Glutamatergic neuron (in vitro differentiated cells): ENCODE measurements around the gene PSTPIP2. TPM values are rescaled to one million over a fixed set of nuclear protein-coding genes. Genes with fewer than 3 reads are reported as not detected.
A peak's percentile ranks its signal among the peaks of the same experiment; 100 is the strongest.
"Not testable (repeated sequence)": the region's sequence is repeated elsewhere in the genome, so short reads cannot be mapped to it uniquely, and the experiment has no call there.

Experiments used
- DNase-seq: peaks from one replicate; pipeline ENCODE4 v3.0.0; 2022
- H3K27ac Mint-ChIP-seq: one replicate; pipeline ENCODE4 v1.8.0; 2020; ENCODE audit warnings: mild to moderate bottlenecking, mixed read lengths, inconsistent platforms; ENCODE audit not compliant: unreplicated experiment
- H3K27me3 Mint-ChIP-seq: one replicate; pipeline ENCODE4 v1.8.0; 2020; ENCODE audit warnings: mild to moderate bottlenecking, moderate library complexity, mixed read lengths, inconsistent platforms; ENCODE audit not compliant: unreplicated experiment
- H3K36me3 Mint-ChIP-seq: one replicate; pipeline ENCODE4 v1.8.0; 2020; ENCODE audit warnings: mild to moderate bottlenecking, mixed read lengths, inconsistent platforms; ENCODE audit not compliant: unreplicated experiment
- H3K4me1 Mint-ChIP-seq: one replicate; pipeline ENCODE4 v1.8.0; 2020; ENCODE audit warnings: mild to moderate bottlenecking, low read depth, mixed read lengths, inconsistent platforms; ENCODE audit not compliant: unreplicated experiment
- H3K4me3 Mint-ChIP-seq: one replicate; pipeline ENCODE4 v1.8.0; 2020; ENCODE audit warnings: mild to moderate bottlenecking, mixed read lengths, inconsistent platforms; ENCODE audit not compliant: unreplicated experiment
- H3K9me3 Mint-ChIP-seq: one replicate; pipeline ENCODE4 v1.8.0; 2020; ENCODE audit warnings: mild to moderate bottlenecking, moderate library complexity, mixed read lengths, inconsistent platforms; ENCODE audit not compliant: unreplicated experiment
- total RNA-seq: library from RNA; stranded (reverse); fragmentation: NEBNext Ultra II Directional; extraction: Animal tissue kit (Norgen Biotek cat#: 25700); gene quantifications from one replicate; pipeline ENCODE4 v1.2.1, GENCODE V29; 2021; ENCODE audit not compliant: unreplicated experiment
- TF ChIP-seq, protein P1 (sequence below): fragments of 200-600 bp; sonication (generic); IDR thresholded peaks from one replicate; pipeline ENCODE4 v1.5.0; 2021; ENCODE audit not compliant: partially characterized antibody, unreplicated experiment

Gene PSTPIP2
- total RNA-seq, 1 donor from 2014 or later, result 0.20 TPM

DNA sequence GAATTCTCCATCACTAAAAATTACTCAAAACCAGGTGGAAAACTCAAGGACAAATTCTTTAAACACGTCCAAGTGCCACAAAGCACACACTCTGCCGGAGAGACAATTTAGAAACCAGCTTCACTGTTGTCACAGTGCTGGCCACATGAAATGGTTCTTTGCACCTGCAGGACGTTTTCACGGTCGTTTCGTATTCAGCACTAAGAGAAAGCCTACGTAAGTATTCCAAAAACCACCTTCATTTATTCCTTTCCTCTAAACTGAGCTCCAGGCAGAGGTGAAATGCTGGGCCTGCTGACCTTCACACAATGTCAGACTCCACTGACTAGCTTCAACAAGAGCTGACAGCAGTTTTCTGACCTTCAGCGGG is 25.4 kb upstream of the PSTPIP2 start:
- Mint-ChIP-seq H3K4me3 (peak overlapping the region; percentile 96), H3K4me1 (peaks cover 3% of the 10 kb centered on the region)

DNA sequence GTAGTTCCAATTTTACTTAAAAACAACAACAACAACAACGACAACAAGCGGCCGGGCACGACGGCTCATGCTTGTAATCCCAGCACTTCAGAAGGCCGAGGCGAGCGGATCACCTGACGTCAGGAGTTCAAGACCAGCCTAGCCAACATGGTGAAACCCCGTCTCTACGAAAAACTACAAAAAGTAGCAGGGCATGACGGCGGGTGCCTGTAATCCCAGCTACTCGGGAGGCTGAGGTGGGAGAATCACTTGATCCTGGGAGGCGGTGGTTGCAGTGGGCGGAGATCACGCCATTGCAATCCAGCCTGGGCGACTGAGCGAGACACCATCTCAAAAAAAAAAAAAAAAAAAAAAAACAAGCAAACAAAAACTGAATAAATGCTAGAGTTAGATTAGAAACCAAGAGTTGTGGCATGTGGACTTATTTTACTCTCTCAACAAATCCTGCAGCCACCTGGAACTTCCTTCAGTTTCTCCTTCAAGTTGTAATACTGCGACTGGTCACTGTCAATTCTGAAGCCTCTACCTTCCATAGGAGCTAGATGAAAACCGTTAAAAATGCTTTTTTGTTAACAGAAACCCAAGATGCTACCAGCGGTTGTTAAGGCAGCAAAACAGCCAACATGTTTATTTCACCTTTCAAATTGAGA is 24.7 kb upstream of the PSTPIP2 start:
- TF ChIP-seq, protein P1, sequence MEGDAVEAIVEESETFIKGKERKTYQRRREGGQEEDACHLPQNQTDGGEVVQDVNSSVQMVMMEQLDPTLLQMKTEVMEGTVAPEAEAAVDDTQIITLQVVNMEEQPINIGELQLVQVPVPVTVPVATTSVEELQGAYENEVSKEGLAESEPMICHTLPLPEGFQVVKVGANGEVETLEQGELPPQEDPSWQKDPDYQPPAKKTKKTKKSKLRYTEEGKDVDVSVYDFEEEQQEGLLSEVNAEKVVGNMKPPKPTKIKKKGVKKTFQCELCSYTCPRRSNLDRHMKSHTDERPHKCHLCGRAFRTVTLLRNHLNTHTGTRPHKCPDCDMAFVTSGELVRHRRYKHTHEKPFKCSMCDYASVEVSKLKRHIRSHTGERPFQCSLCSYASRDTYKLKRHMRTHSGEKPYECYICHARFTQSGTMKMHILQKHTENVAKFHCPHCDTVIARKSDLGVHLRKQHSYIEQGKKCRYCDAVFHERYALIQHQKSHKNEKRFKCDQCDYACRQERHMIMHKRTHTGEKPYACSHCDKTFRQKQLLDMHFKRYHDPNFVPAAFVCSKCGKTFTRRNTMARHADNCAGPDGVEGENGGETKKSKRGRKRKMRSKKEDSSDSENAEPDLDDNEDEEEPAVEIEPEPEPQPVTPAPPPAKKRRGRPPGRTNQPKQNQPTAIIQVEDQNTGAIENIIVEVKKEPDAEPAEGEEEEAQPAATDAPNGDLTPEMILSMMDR, result no peak
- H3K4me1 Mint-ChIP-seq, result peaks cover 3% of the 10 kb centered on the region
- H3K36me3 Mint-ChIP-seq, result no peaks in the 10 kb centered on the region
- H3K27me3 Mint-ChIP-seq, result peaks cover 4% of the 10 kb centered on the region
- H3K9me3 Mint-ChIP-seq, result peaks cover 7% of the 10 kb centered on the region
- peak overlapping the region; percentile 79 for H3K27ac Mint-ChIP-seq
- H3K4me3 Mint-ChIP-seq, result peak overlapping the region; percentile 96
- DNase-seq, result no peak

More for the DNA sequence above, 25.4 kb upstream of the PSTPIP2 start:
- Mint-ChIP-seq H3K27ac (peak overlapping the region; percentile 99), H3K9me3 (peaks cover 7% of the 10 kb centered on the region), H3K36me3 (no peaks in the 10 kb centered on the region), H3K27me3 (peaks cover 4% of the 10 kb centered on the region)
- TF ChIP-seq, protein P1, result no peak
- no peak for DNase-seq

DNA sequence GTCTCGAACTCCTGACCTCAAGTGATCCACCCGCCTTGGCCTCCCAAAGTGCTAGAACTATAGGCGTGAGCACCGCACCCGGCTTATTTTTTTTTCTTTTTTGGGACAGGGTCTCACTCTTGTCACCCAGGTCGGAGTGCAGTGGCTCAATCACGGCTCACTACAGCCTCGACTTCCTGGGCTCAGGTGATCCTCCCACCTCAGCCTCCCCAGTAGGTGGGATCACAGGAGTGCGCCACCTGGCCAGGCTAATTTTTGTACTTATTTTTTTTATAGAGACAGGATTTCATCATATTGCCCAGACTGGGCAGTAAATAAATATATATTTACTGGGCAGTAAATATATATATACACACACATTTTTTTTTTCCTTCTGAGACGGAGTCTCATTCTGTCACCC is 23.5 kb upstream of the PSTPIP2 start:
- Mint-ChIP-seq H3K27me3 (peaks cover 4% of the 10 kb centered on the region), H3K36me3 (no peaks in the 10 kb centered on the region), H3K27ac (no peak overlapping the region), H3K4me1 (peaks cover 3% of the 10 kb centered on the region), H3K4me3 (no peak overlapping the region), H3K9me3 (peaks cover 7% of the 10 kb centered on the region)
- TF ChIP-seq, protein P1, result no peak
- no peak for DNase-seq

DNA sequence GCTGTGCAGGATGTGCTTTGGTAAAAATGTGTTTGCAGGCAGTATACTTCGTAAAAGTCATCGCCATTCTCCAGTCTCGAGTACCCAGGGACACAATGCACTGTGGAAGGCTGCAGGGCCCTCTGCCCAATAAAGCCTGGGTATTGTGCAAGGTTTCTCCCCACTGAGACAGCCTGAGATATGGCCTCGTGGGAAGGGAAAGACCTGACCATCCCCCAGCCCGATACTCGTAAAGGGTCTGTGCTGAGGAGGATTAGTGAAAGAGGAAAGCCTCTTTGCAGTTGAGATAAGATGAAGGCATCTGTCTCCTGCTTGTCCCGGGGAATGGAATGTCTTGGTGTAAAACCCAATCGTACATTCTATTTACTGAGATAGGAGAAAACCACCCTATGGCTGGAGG is 16.4 kb upstream of the PSTPIP2 start:
- not testable (repeated sequence) for H3K27ac Mint-ChIP-seq, H3K9me3 Mint-ChIP-seq, DNase-seq, H3K27me3 Mint-ChIP-seq, H3K4me1 Mint-ChIP-seq, H3K4me3 Mint-ChIP-seq
- peaks cover 18% of the 10 kb centered on the region for H3K36me3 Mint-ChIP-seq

DNA sequence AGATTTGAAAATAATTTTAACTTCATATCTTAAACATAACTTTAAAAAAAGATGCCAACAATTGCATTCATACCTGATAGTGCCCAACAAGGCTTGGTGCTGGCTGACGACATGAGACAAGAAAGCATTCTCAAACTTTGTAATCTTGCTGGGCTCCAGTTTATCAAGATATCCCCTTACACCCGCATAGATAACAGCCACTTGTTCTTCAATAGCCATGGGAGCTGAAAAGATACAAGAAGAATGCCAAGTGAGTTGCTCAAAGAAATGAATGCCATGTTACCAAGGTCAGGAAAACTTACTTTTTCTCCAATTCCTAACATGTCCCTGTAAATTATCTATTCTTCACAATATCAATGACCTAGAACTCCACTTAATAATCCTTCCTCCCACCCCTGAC is 12.4 kb upstream of the PSTPIP2 start:
- peaks cover 4% of the 10 kb centered on the region for H3K27me3 Mint-ChIP-seq
- DNase-seq, result no peak
- peaks cover 8% of the 10 kb centered on the region for H3K36me3 Mint-ChIP-seq
- no peak overlapping the region for H3K4me3 Mint-ChIP-seq
- no peak overlapping the region for H3K27ac Mint-ChIP-seq
- TF ChIP-seq, protein P1, result no peak
- no peaks in the 10 kb centered on the region for H3K4me1 Mint-ChIP-seq
- H3K9me3 Mint-ChIP-seq, result no peaks in the 10 kb centered on the region
